Measurements from ENCODE around the gene ITGA5. TPM values are rescaled to one million over a fixed set of nuclear protein-coding genes. Genes with fewer than 3 reads are reported as not detected.

The ITGA5 gene
- total and polyA plus RNA-seq, 9 of the 15 experiments (the other 6 are each of a cell fraction or from before 2014, with no cell fraction given): 9.1 to 82.1 (median 47.4) TPM

- TF ChIP-seq SNRNP70 (optimal IDR thresholded peaks at IDR 0.05; ENCODE audit: low read depth, low read length) (no peak), CCAR2 (IDR thresholded peaks at IDR 0.05; ENCODE audit: low read depth, low read length) (no peak), GTF2F1 (IDR thresholded peaks at IDR 0.05; ENCODE audit: low read depth, low read length) (no peak), ZNF431 (CRISPR knock-in tag; IDR thresholded peaks at IDR 0.05) (no peak), TAL1 (IDR thresholded peaks at IDR 0.05) (peak; percentile 26; the same call in 1 of the 2 replicates), DMBX1 (CRISPR knock-in tag; IDR thresholded peaks at IDR 0.05; ENCODE audit: borderline replicate concordance) (0 out of 2 replicates have a peak, but pooled peaks have one; percentile 26), ESRRB (CRISPR knock-in tag; IDR thresholded peaks at IDR 0.05; ENCODE audit: borderline replicate concordance) (no peak), IRF1 (CRISPR knock-in tag; IDR thresholded peaks at IDR 0.05; ENCODE audit: borderline replicate concordance) (no peak), NCOA6 (IDR thresholded peaks at IDR 0.05) (no peak), ZNF449 (CRISPR knock-in tag; IDR thresholded peaks at IDR 0.05) (no peak), ZZZ3 (IDR thresholded peaks at IDR 0.05) (no peak), ZNF717 (CRISPR knock-in tag; IDR thresholded peaks at IDR 0.05) (no peak), ZNF695 (CRISPR knock-in tag; IDR thresholded peaks at IDR 0.05) (no peak), ZNF274 (IDR thresholded peaks at IDR 0.05; ENCODE audit: borderline replicate concordance, low read depth, low read length) (no peak), PHF20 (IDR thresholded peaks at IDR 0.05; ENCODE audit: partially characterized antibody) (no peak), ZBTB8A (IDR thresholded peaks at IDR 0.05; ENCODE audit: partially characterized antibody) (no peak), MCM3 (IDR thresholded peaks at IDR 0.05) (no peak), EGR1 (conservative IDR thresholded peaks at IDR 0.05) (peak; percentile 75), CREBBP (IDR thresholded peaks at IDR 0.05; ENCODE audit: low read depth, low read length) (no peak), KAT2B (IDR thresholded peaks at IDR 0.05; ENCODE audit: low read depth, low read length) (no peak)
- TF ChIP-seq, protein P1, sequence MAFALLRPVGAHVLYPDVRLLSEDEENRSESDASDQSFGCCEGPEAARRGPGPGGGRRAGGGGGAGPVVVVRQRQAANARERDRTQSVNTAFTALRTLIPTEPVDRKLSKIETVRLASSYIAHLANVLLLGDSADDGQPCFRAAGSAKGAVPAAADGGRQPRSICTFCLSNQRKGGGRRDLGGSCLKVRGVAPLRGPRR (CRISPR knock-in tag; IDR thresholded peaks at IDR 0.05): no peak
- TF ChIP-seq, protein P2, sequence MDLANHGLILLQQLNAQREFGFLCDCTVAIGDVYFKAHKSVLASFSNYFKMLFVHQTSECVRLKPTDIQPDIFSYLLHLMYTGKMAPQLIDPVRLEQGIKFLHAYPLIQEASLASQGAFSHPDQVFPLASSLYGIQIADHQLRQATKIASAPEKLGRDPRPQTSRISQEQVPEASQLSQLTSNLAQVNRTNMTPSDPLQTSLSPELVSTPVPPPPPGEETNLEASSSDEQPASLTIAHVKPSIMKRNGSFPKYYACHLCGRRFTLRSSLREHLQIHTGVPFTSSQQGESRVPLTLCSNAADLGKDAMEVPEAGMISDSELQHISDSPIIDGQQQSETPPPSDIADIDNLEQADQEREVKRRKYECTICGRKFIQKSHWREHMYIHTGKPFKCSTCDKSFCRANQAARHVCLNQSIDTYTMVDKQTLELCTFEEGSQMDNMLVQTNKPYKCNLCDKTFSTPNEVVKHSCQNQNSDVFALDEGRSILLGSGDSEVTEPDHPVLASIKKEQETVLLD (IDR thresholded peaks at IDR 0.05): no peak
- TF ChIP-seq, protein P3, sequence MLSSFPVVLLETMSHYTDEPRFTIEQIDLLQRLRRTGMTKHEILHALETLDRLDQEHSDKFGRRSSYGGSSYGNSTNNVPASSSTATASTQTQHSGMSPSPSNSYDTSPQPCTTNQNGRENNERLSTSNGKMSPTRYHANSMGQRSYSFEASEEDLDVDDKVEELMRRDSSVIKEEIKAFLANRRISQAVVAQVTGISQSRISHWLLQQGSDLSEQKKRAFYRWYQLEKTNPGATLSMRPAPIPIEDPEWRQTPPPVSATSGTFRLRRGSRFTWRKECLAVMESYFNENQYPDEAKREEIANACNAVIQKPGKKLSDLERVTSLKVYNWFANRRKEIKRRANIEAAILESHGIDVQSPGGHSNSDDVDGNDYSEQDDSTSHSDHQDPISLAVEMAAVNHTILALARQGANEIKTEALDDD (IDR thresholded peaks at IDR 0.05): no peak
- TF ChIP-seq, protein P4, sequence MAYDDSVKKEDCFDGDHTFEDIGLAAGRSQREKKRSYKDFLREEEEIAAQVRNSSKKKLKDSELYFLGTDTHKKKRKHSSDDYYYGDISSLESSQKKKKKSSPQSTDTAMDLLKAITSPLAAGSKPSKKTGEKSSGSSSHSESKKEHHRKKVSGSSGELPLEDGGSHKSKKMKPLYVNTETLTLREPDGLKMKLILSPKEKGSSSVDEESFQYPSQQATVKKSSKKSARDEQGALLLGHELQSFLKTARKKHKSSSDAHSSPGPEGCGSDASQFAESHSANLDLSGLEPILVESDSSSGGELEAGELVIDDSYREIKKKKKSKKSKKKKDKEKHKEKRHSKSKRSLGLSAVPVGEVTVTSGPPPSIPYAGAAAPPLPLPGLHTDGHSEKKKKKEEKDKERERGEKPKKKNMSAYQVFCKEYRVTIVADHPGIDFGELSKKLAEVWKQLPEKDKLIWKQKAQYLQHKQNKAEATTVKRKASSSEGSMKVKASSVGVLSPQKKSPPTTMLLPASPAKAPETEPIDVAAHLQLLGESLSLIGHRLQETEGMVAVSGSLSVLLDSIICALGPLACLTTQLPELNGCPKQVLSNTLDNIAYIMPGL (CRISPR knock-in tag; IDR thresholded peaks at IDR 0.05): no peak
Observed at GRCh38 chr12:54352022-54352531, 67.0 kb downstream of the ITGA5 start (continued).
